ENCODE data around the gene ATG4A. TPM values are rescaled to one million over a fixed set of nuclear protein-coding genes. Genes with fewer than 3 reads are reported as not detected.

ATG4A gene
- polyA plus RNA-seq, 1 of the 3 experiments (the other 2 are of a cell fraction): 4.1 TPM

DNA sequence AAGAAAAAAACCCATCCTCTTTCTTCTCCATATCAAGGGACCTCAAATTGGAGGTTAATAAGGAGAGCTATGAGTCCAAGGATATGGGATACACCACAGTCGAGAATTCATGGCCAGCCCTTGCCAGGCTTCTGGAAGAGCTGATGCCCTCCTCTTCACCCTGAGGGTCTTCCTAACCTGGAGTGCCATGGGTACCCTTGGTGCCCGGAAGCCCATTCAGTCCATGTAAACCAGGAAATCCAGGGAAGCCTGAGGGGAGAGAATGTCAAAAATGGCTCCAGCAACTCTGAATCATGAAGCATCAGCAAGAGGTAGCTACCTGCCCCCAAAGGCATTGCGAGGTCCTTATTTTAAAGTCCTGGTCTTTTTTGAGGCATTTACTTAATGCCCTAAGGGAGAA, 78.2 kb downstream of the ATG4A start:
- no peak overlapping the region for H2AFZ ChIP-seq (ENCODE audit: low read depth)
- WGBS (ENCODE audit: low lambda C conversion rate): 16% methylated on average over 2 of the region's 3 CpGs
- no peaks in the 10 kb centered on the region for H3K36me3 ChIP-seq (replicated peaks in 1 of 2; ENCODE audit: control insufficient read depth in 1 of 2, insufficient read depth in 2 of 2, low read length in 1 of 2)
- ChIA-PET CTCF (interaction anchor here (0.9 kb wide), 1 partner anchor 372 kb away, joined by 3 read pairs; no protein-coding TSS in a partner anchor), POLR2A (no interaction called here)
- TF ChIP-seq RXRA (IDR thresholded peaks at IDR 0.05; ENCODE audit: borderline replicate concordance, low read depth) (no peak), FOXJ3 (CRISPR knock-in tag; IDR thresholded peaks at IDR 0.05) (no peak), JUND (IDR thresholded peaks at IDR 0.05) (no peak), CHD2 (IDR thresholded peaks at IDR 0.05; ENCODE audit: low read length, partially characterized antibody) (no peak), RAD21 (IDR thresholded peaks at IDR 0.05; ENCODE audit: low read length) (no peak), MEF2A (IDR thresholded peaks at IDR 0.05; ENCODE audit: borderline replicate concordance, low read depth) (no peak), FOXM1 (IDR thresholded peaks at IDR 0.05; ENCODE audit: low read depth) (no peak), YY1 (IDR thresholded peaks at IDR 0.05; ENCODE audit: low read depth) (no peak)
- TF ChIP-seq, protein P1, sequence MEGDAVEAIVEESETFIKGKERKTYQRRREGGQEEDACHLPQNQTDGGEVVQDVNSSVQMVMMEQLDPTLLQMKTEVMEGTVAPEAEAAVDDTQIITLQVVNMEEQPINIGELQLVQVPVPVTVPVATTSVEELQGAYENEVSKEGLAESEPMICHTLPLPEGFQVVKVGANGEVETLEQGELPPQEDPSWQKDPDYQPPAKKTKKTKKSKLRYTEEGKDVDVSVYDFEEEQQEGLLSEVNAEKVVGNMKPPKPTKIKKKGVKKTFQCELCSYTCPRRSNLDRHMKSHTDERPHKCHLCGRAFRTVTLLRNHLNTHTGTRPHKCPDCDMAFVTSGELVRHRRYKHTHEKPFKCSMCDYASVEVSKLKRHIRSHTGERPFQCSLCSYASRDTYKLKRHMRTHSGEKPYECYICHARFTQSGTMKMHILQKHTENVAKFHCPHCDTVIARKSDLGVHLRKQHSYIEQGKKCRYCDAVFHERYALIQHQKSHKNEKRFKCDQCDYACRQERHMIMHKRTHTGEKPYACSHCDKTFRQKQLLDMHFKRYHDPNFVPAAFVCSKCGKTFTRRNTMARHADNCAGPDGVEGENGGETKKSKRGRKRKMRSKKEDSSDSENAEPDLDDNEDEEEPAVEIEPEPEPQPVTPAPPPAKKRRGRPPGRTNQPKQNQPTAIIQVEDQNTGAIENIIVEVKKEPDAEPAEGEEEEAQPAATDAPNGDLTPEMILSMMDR (IDR thresholded peaks at IDR 0.05): no peak
- peaks cover 8% of the 10 kb centered on the region; the same call in 1 of the 2 replicates for H3K27me3 ChIP-seq (ENCODE audit: insufficient read depth)
- H4K20me1 ChIP-seq (ENCODE audit: insufficient read depth): no peaks in the 10 kb centered on the region
- H3K27ac ChIP-seq (ENCODE audit: low read depth in 2 of 2, low read length in 1 of 2): no peak overlapping the region
- H3K4me1 ChIP-seq (ENCODE audit: control insufficient read depth in 1 of 2, insufficient read depth in 2 of 2, low read depth in 1 of 2, low read length in 1 of 2): no peaks in the 10 kb centered on the region
- no peaks in the 10 kb centered on the region for H3K79me2 ChIP-seq (ENCODE audit: insufficient read depth)
- no peaks in the 10 kb centered on the region for H3K9me3 ChIP-seq
- no peak for DNase-seq
- H3K4me3 ChIP-seq (ENCODE audit: low read depth in 2 of 2, low read length in 1 of 2): no peak overlapping the region
- no peak overlapping the region for H3K9ac ChIP-seq
- H3K9me2 ChIP-seq: no peaks in the 10 kb centered on the region
- H3K4me2 ChIP-seq: no peak overlapping the region
- no peaks in the 10 kb centered on the region for H3F3A ChIP-seq (replicated peaks; ENCODE audit: insufficient read depth)

- H3K36me3 ChIP-seq (replicated peaks in 1 of 2; ENCODE audit: control insufficient read depth in 1 of 2, insufficient read depth in 2 of 2, low read length in 1 of 2): no peaks in the 10 kb centered on the region
- no peaks in the 10 kb centered on the region for H3K79me2 ChIP-seq (ENCODE audit: insufficient read depth)
- H3K4me3 ChIP-seq (ENCODE audit: low read depth in 2 of 2, low read length in 1 of 2): no peak overlapping the region
- DNase-seq: no peak
- no peaks in the 10 kb centered on the region for H3K4me1 ChIP-seq (ENCODE audit: control insufficient read depth in 1 of 2, insufficient read depth in 2 of 2, low read depth in 1 of 2, low read length in 1 of 2)
- CTCF ChIA-PET: no interaction called here
- no peak overlapping the region for H3K9ac ChIP-seq
- H3F3A ChIP-seq (replicated peaks; ENCODE audit: insufficient read depth): no peaks in the 10 kb centered on the region
- H3K9me3 ChIP-seq: no peaks in the 10 kb centered on the region
- no peak overlapping the region for H3K27ac ChIP-seq (ENCODE audit: low read depth in 2 of 2, low read length in 1 of 2)
- H4K20me1 ChIP-seq (ENCODE audit: insufficient read depth): no peaks in the 10 kb centered on the region
- H3K27me3 ChIP-seq (ENCODE audit: insufficient read depth): peaks cover 8% of the 10 kb centered on the region; the same call in 1 of the 2 replicates
- POLR2A ChIA-PET: no interaction called here
- TF ChIP-seq FOXJ3 (CRISPR knock-in tag; IDR thresholded peaks at IDR 0.05) (no peak), EZH2phosphoT487 (IDR thresholded peaks at IDR 0.05; ENCODE audit: borderline replicate concordance, low read depth) (no peak), RXRA (IDR thresholded peaks at IDR 0.05; ENCODE audit: borderline replicate concordance, low read depth) (no peak), GABPA (IDR thresholded peaks at IDR 0.05; ENCODE audit: low read depth) (no peak), NFIC (IDR thresholded peaks at IDR 0.05; ENCODE audit: borderline replicate concordance) (no peak), PBX3 (IDR thresholded peaks at IDR 0.05) (no peak), SIN3A (IDR thresholded peaks at IDR 0.05; ENCODE audit: borderline replicate concordance, low read depth, low read length) (no peak), FOXM1 (IDR thresholded peaks at IDR 0.05; ENCODE audit: low read depth) (no peak), MAX (IDR thresholded peaks at IDR 0.05; ENCODE audit: low read depth) (no peak), CHD2 (IDR thresholded peaks at IDR 0.05; ENCODE audit: low read length, partially characterized antibody) (no peak), GATA2 (CRISPR knock-in tag; IDR thresholded peaks at IDR 0.05) (no peak), EP300 (IDR thresholded peaks at IDR 0.05; ENCODE audit: borderline replicate concordance in 1 of 2, low read depth in 1 of 2, low read length in 1 of 2) (no peak), RAD21 (IDR thresholded peaks at IDR 0.05; ENCODE audit: low read length) (no peak), JUND (IDR thresholded peaks at IDR 0.05) (no peak)
- TF ChIP-seq, protein P2, sequence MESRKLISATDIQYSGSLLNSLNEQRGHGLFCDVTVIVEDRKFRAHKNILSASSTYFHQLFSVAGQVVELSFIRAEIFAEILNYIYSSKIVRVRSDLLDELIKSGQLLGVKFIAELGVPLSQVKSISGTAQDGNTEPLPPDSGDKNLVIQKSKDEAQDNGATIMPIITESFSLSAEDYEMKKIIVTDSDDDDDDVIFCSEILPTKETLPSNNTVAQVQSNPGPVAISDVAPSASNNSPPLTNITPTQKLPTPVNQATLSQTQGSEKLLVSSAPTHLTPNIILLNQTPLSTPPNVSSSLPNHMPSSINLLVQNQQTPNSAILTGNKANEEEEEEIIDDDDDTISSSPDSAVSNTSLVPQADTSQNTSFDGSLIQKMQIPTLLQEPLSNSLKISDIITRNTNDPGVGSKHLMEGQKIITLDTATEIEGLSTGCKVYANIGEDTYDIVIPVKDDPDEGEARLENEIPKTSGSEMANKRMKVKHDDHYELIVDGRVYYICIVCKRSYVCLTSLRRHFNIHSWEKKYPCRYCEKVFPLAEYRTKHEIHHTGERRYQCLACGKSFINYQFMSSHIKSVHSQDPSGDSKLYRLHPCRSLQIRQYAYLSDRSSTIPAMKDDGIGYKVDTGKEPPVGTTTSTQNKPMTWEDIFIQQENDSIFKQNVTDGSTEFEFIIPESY (IDR thresholded peaks at IDR 0.05; ENCODE audit: borderline replicate concordance, low read depth): no peak
- TF ChIP-seq, protein P1 (IDR thresholded peaks at IDR 0.05): no peak
- no peaks in the 10 kb centered on the region for H3K9me2 ChIP-seq
- H2AFZ ChIP-seq (ENCODE audit: low read depth): no peak overlapping the region
- WGBS (ENCODE audit: low lambda C conversion rate): 44% methylated on average over 4 of the region's 4 CpGs
- no peak overlapping the region for H3K4me2 ChIP-seq
Observed at GRCh38 chrX:108171671-108172070, 80.1 kb downstream of the ATG4A start.
